Left ventricle myocardium superior (tissue), 1 donor: ENCODE results near the gene MYL5. TPM values are rescaled to one million over a fixed set of nuclear protein-coding genes. Genes with fewer than 3 reads are reported as not detected.

Source experiments
- ATAC-seq: fragments of 200-7000 bp; cut with Tn5 transposase; one replicate; pipeline ENCODE4 v1.9.1; 2020; ENCODE audit warnings: mild to moderate bottlenecking, moderate library complexity
- DNase-seq: peaks from one replicate; pipeline ENCODE4 v3.0.0-alpha.2; 2020
- intact Hi-C: fragments of 100-400 bp; cut with micrococcal nuclease; formaldehyde crosslinking; loops from one replicate; pipeline ENCODE4 v1.11.0; 2022
- total RNA-seq: library from RNA; stranded (reverse); fragmentation: NEBNext Ultra II Directional; extraction: Animal tissue kit (Norgen Biotek cat#: 25700); gene quantifications from one replicate; pipeline ENCODE4 v1.2.1, GENCODE V29; 2021
- donor health status: DM: no; HTN: yes; CAD: no; lungs with severe emphysema.

The MYL5 gene
- total RNA-seq, 1 donor from 2014 or later = 2.7 TPM

GRCh38 chr4:712916-713632, 38.7 kb downstream of the MYL5 start:
- intact Hi-C loops = no loop called here
- ATAC-seq (no peak), DNase-seq (no peak)

GRCh38 chr4:714087-714486, 39.7 kb downstream of the MYL5 start:
- DNase-seq (no peak), ATAC-seq (no peak)
- intact Hi-C loops = no loop called here

GRCh38 chr4:717601-718320, 43.4 kb downstream of the MYL5 start:
- peak; percentile 78 for ATAC-seq
- no peak for DNase-seq
- intact Hi-C loops = no loop called here

GRCh38 chr4:718460-718859, 44.1 kb downstream of the MYL5 start:
- DNase-seq = no peak
- ATAC-seq = peak; percentile 4
- intact Hi-C loops = no loop called here

GRCh38 chr4:720111-720860, 45.9 kb downstream of the MYL5 start:
- intact Hi-C loops = no loop called here
- DNase-seq = no peak
- ATAC-seq = no peak

GRCh38 chr4:721261-722168, 47.2 kb downstream of the MYL5 start:
- peak; percentile 35 for ATAC-seq
- intact Hi-C loops = no loop called here
- peak; percentile 62 for DNase-seq

- intact Hi-C loops = no loop called here
- ATAC-seq (no peak), DNase-seq (no peak)
Measured at GRCh38 chr4:722169-722725, 47.9 kb downstream of the MYL5 start.

- DNase-seq (no peak), ATAC-seq (no peak)
- intact Hi-C loops = no loop called here
Measured at GRCh38 chr4:722851-723360, 48.6 kb downstream of the MYL5 start.

- DNase-seq = no peak
- intact Hi-C loops = no loop called here
- ATAC-seq = no peak
Measured at GRCh38 chr4:723751-724530, 49.6 kb downstream of the MYL5 start.

- intact Hi-C loops = no loop called here
- ATAC-seq (no peak), DNase-seq (no peak)
Measured at GRCh38 chr4:725391-726234, 51.3 kb downstream of the MYL5 start.

GRCh38 chr4:726235-726787, 52.0 kb downstream of the MYL5 start:
- DNase-seq (no peak), ATAC-seq (peak; percentile 35)
- intact Hi-C loops = no loop called here

- no peak for DNase-seq
- intact Hi-C loops = no loop called here
- ATAC-seq = peak; percentile 21
Measured at GRCh38 chr4:726838-727237, 52.5 kb downstream of the MYL5 start.

- no peak for DNase-seq
- intact Hi-C loops = no loop called here
- ATAC-seq = no peak
Measured at GRCh38 chr4:727576-727975, 53.2 kb downstream of the MYL5 start.

GRCh38 chr4:729336-730315, 55.3 kb downstream of the MYL5 start:
- ATAC-seq = no peak
- intact Hi-C loops = no loop called here
- no peak for DNase-seq

GRCh38 chr4:730511-730910, 56.2 kb downstream of the MYL5 start:
- no peak for DNase-seq
- intact Hi-C loops = no loop called here
- no peak for ATAC-seq
